Lower lobe of right lung (tissue), 2 donors: ENCODE measurements around the gene ISM1. TPM values are rescaled to one million over a fixed set of nuclear protein-coding genes. Genes with fewer than 3 reads are reported as not detected.

Source experiments
- ATAC-seq, 2 donors: fragments of 200-7000 bp; cut with Tn5 transposase; one replicate each; pipeline ENCODE4 v1.9.1; 2020 to 2022; ENCODE audit warnings: mild to moderate bottlenecking in 2 of 2, moderate library complexity in 2 of 2
- DNase-seq: peaks from one replicate; pipeline ENCODE4 v3.0.0-alpha.2; 2020
- H3K27ac ChIP-seq: fragments of 200-600 bp; one replicate; pipeline ENCODE4 v1.8.0; 2022
- H3K27me3 ChIP-seq: fragments of 200-600 bp; one replicate; pipeline ENCODE4 v1.8.0; 2022; ENCODE audit warnings: low read depth
- H3K36me3 ChIP-seq: fragments of 200-600 bp; one replicate; pipeline ENCODE4 v1.8.0; 2022; ENCODE audit warnings: mild to moderate bottlenecking
- H3K4me1 ChIP-seq: fragments of 200-600 bp; one replicate; pipeline ENCODE4 v1.8.0; 2022
- H3K4me3 ChIP-seq: fragments of 200-600 bp; one replicate; pipeline ENCODE4 v1.8.0; 2022; ENCODE audit warnings: mild to moderate bottlenecking
- H3K9me3 ChIP-seq: fragments of 200-600 bp; one replicate; pipeline ENCODE4 v1.8.0; 2022
- CTCF ChIP-seq: fragments of 200-600 bp; IDR thresholded peaks from one replicate; pipeline ENCODE4 v1.8.0; 2022; ENCODE audit warnings: antibody characterized with exemption, mild to moderate bottlenecking
- intact Hi-C: fragments of 100-400 bp; cut with DNase I; formaldehyde crosslinking; loops from one replicate; pipeline ENCODE4 v1.11.0; 2022
- total RNA-seq: library from RNA; stranded (reverse); fragmentation: NEBNext Ultra II Directional; extraction: Animal tissue kit (Norgen Biotek cat#: 25700); gene quantifications from one replicate; pipeline ENCODE4 v1.2.1, GENCODE V29; 2021
- donor health status: DM: no; HTN: yes; CAD: no; lungs with severe emphysema.

ISM1 gene
- total RNA-seq, 1 donor from 2014 or later: 8.4 TPM

GRCh38 chr20:13213335-13213734 is 7.7 kb upstream of the ISM1 start:
- TF ChIP-seq CTCF: no peak
- ATAC-seq: no peak

DNA sequence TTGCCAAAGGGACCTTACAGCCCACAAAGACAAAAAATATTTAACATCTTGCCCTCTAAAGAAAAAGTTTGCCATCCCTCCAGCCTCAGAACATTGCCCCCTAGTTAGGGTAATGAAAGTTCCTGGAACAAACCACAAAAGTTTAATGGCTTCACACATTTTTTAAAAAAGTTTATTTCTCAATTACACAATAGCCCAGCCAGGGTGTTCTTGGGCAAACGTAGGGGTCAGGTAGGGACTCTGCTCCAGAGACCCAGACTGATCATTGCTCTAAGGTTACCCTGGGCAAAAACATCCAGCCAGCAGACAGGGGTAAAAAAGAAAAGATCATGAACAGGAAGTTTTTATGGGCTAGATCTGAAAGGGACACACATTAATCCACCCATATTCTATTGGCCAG is 4.5 kb upstream of the ISM1 start:
- no peak for DNase-seq
- intact Hi-C loops: no loop called here
- Histone ChIP-seq H3K36me3 (no peaks in the 10 kb centered on the region), H3K27ac (no peak overlapping the region), H3K4me1 (peaks cover 11% of the 10 kb centered on the region), H3K4me3 (no peak overlapping the region), H3K9me3 (no peaks in the 10 kb centered on the region), H3K27me3 (peaks cover 25% of the 10 kb centered on the region)
- no peak for TF ChIP-seq CTCF
- no peak for ATAC-seq

More at GRCh38 chr20:13213335-13213734, 7.7 kb upstream of the ISM1 start:
- Histone ChIP-seq H3K4me1 (no peaks in the 10 kb centered on the region), H3K27ac (no peak overlapping the region), H3K9me3 (no peaks in the 10 kb centered on the region), H3K4me3 (no peak overlapping the region), H3K27me3 (peaks cover 4% of the 10 kb centered on the region), H3K36me3 (no peaks in the 10 kb centered on the region)
- intact Hi-C loops: no loop called here
- no peak for DNase-seq

DNA sequence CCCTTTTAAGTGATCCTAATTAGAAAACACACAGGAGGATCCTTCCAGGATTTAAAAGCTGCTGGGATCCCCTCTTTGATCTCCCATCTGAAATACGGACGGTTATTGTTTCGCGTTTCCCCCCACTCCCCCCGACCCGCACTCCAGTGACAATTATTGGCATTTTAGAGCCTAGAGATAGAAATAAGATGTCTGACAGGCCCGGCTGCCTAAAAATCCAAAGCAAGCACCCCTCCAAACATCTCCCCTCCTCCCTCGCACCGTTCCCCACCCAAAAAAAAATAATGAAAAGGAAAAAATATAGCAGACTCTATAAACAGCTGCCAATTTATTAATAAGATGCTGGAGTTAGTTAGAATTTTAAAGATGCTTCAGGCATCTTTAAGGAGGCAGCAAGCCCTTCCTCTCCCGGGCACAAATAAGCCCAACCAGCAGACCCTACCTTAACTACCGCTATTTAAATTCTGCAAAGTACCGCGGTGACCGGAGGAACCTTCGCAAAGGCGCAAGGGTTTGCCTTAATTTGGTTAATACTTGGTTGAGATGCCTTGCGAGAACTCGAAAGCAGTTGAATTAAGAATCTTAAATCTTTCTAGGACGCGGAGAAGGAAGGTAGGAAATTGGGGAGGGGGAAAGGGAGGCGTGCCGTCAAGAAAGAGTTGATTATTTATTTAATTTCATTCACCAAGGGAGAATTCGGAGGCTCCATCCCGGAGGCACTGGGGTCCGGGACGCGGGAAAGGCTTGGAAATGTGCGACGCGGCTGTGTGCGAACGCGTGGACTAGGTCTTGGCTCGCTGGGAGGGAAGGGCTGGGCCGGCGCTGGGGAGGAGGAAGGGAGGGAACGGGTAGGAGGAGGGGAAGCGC is 1.5 kb upstream of the ISM1 start:
- no peak for DNase-seq
- Histone ChIP-seq H3K4me3 (peak overlapping the region; percentile 57), H3K4me1 (peaks cover 19% of the 10 kb centered on the region), H3K27me3 (peaks cover 25% of the 10 kb centered on the region), H3K36me3 (no peaks in the 10 kb centered on the region), H3K9me3 (no peaks in the 10 kb centered on the region), H3K27ac (no peak overlapping the region)
- ATAC-seq: peak in 1 of 2 donors; percentile 73
- TF ChIP-seq CTCF: no peak
- intact Hi-C loops: no loop called here

DNA sequence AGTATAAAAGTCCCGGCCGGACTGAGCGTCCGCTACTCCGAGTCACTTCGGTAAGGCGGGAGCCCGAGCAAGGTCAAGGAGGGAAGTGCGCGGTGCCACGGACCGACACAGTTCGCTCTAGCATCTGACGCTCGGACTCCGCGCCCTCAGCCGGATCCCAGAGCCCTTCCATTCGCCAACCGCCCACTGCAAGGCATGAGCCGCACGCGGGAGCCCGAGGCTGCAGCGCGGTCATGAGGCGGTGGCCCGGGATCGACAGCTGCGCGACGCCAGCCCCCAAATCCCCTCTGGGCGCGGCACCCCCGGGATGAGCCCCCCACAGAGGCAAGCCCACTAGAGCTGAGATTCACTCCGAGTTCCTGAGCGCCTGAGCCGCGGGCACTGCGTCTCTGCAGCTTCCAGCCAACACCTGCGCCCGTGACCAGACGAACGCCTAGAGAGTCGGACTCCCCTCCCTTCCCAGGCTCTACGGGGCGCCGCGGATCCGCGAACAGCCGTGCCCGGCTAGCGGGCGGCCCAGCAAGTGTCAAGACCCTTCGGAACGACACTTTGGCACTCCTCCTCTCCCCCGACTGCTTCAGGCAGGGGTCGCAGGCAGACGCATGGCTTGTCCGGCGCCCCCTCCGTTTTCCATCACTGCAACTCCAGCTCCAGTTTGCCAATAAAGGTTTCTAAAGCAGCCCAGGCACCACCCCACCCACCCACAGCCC is 725 bp upstream of the ISM1 start:
- Histone ChIP-seq H3K9me3 (no peaks in the 10 kb centered on the region), H3K4me1 (peaks cover 19% of the 10 kb centered on the region), H3K4me3 (peak overlapping the region; percentile 57), H3K27ac (peak overlapping the region; percentile 69), H3K36me3 (no peaks in the 10 kb centered on the region), H3K27me3 (peaks cover 25% of the 10 kb centered on the region)
- TF ChIP-seq CTCF: no peak
- ATAC-seq (peak; percentile 75 to 78), DNase-seq (peak; percentile 67)
- intact Hi-C loops: no loop called here

DNA sequence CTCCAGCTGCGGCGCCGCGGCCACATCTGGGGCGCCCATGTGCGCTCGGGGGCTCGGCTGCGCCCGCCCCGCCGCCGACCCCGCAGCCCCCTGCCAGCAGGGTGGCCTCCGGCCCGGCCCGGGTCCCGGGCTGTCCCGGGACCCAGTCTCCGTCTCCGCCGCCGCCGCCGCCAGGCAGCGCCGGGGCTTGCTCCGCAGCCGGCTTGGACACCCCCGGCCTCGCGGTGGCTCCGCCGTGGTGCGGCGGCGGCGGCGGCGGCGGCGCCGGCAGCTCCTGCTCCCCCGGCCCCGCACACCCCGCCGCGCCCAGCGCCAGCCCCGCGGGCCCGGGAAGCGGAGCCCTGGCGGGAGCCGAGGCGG is 219 bp downstream of the ISM1 start:
- TF ChIP-seq CTCF: no peak
- Histone ChIP-seq H3K27me3 (peaks cover 25% of the 10 kb centered on the region), H3K4me3 (peak overlapping the region; percentile 62), H3K36me3 (no peaks in the 10 kb centered on the region), H3K9me3 (peaks cover under 1% of the 10 kb centered on the region), H3K4me1 (peaks cover 19% of the 10 kb centered on the region), H3K27ac (peak overlapping the region; percentile 69)
- intact Hi-C loops: no loop called here
- DNase-seq (no peak), ATAC-seq (no peak)
